Measurements from ENCODE around the gene FKBP11.

The FKBP11 gene

DNA sequence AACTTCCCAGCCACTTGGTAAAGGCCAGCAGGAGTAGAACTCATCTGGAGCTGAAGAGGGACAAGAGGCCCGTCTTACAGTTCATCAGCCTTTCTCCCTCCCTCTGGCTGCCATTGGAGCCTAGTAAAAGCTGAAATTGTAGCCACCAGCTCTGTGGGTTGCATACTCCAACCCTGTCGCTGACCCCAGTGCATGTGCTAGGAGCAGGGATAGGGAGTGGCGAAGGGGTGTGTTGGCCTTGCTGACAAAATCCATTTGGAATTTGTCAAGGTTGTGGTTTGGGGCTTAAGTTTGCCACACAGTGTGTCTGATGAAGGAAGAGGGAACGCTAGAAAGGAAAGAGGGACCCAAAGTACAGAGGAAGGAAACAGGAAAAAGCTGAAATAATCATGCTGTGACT, 36.0 kb upstream of the FKBP11 start:
- no peak overlapping the region for H2AFZ ChIP-seq
- no peak overlapping the region for H3K4me2 ChIP-seq (ENCODE audit: low read length)
- H3K27ac ChIP-seq, result no peak overlapping the region
- H3K9me3 ChIP-seq (ENCODE audit: control insufficient read depth, low read length), result no peaks in the 10 kb centered on the region
- TF ChIP-seq, protein P1, sequence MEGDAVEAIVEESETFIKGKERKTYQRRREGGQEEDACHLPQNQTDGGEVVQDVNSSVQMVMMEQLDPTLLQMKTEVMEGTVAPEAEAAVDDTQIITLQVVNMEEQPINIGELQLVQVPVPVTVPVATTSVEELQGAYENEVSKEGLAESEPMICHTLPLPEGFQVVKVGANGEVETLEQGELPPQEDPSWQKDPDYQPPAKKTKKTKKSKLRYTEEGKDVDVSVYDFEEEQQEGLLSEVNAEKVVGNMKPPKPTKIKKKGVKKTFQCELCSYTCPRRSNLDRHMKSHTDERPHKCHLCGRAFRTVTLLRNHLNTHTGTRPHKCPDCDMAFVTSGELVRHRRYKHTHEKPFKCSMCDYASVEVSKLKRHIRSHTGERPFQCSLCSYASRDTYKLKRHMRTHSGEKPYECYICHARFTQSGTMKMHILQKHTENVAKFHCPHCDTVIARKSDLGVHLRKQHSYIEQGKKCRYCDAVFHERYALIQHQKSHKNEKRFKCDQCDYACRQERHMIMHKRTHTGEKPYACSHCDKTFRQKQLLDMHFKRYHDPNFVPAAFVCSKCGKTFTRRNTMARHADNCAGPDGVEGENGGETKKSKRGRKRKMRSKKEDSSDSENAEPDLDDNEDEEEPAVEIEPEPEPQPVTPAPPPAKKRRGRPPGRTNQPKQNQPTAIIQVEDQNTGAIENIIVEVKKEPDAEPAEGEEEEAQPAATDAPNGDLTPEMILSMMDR (IDR thresholded peaks at IDR 0.05), result no peak
- H3K4me1 ChIP-seq, result no peaks in the 10 kb centered on the region
- no peak overlapping the region for H3K9ac ChIP-seq
- H3K4me3 ChIP-seq (ENCODE audit: low read depth, low read length), result no peak overlapping the region
- peaks cover 4% of the 10 kb centered on the region for H3K79me2 ChIP-seq
- H3K36me3 ChIP-seq (ENCODE audit: control insufficient read depth, insufficient read depth, low read length), result no peaks in the 10 kb centered on the region
- no peaks in the 10 kb centered on the region for H3K27me3 ChIP-seq (ENCODE audit: control insufficient read depth, insufficient read depth, low read length)

DNA sequence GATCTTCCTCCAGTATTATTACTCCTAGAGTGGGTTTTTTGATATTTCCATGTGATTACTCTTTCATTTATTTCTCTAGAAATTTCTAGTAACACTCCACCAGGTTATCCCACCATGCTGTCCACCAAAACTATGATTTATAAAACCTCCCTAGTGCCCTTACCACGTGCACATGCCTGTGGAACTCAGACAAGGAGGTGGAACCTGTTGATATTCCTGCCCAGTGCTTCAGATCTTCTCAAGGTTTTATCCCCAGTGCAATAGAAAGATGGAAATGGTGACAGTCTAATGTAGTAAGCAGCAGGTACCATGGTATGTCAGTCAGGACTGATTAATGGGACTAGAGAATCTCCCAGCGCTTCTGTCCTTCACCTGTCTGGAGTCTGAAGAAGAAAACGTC, 35.5 kb upstream of the FKBP11 start:
- H3K27ac ChIP-seq, result no peak overlapping the region
- H3K4me2 ChIP-seq (ENCODE audit: low read length), result no peak overlapping the region
- peaks cover 2% of the 10 kb centered on the region for H3K4me1 ChIP-seq
- H3K4me3 ChIP-seq (ENCODE audit: low read depth, low read length), result no peak overlapping the region
- no peak overlapping the region for H3K9ac ChIP-seq
- no peaks in the 10 kb centered on the region for H3K9me3 ChIP-seq (ENCODE audit: control insufficient read depth, low read length)
- H2AFZ ChIP-seq, result no peak overlapping the region
- TF ChIP-seq, protein P1 (IDR thresholded peaks at IDR 0.05), result no peak
- H3K36me3 ChIP-seq (ENCODE audit: control insufficient read depth, insufficient read depth, low read length), result no peaks in the 10 kb centered on the region
- peaks cover 9% of the 10 kb centered on the region for H3K79me2 ChIP-seq
- H3K27me3 ChIP-seq (ENCODE audit: control insufficient read depth, insufficient read depth, low read length), result no peaks in the 10 kb centered on the region

- peak overlapping the region; percentile 91 for H3K27ac ChIP-seq
- H3K9ac ChIP-seq, result no peak overlapping the region
- TF ChIP-seq, protein P1 (IDR thresholded peaks at IDR 0.05), result no peak
- peak overlapping the region; percentile 99 for H3K4me3 ChIP-seq (ENCODE audit: low read depth, low read length)
- peak overlapping the region; percentile 88 for H3K4me2 ChIP-seq (ENCODE audit: low read length)
- peak overlapping the region; percentile 82 for H2AFZ ChIP-seq
- H3K36me3 ChIP-seq (ENCODE audit: control insufficient read depth, insufficient read depth, low read length), result no peaks in the 10 kb centered on the region
- H3K9me3 ChIP-seq (ENCODE audit: control insufficient read depth, low read length), result no peaks in the 10 kb centered on the region
- peaks cover 20% of the 10 kb centered on the region for H3K79me2 ChIP-seq
- peaks cover 6% of the 10 kb centered on the region for H3K4me1 ChIP-seq
- no peaks in the 10 kb centered on the region for H3K27me3 ChIP-seq (ENCODE audit: control insufficient read depth, insufficient read depth, low read length)
Observed at GRCh38 chr12:48958049-48958388, 32.7 kb upstream of the FKBP11 start.

DNA sequence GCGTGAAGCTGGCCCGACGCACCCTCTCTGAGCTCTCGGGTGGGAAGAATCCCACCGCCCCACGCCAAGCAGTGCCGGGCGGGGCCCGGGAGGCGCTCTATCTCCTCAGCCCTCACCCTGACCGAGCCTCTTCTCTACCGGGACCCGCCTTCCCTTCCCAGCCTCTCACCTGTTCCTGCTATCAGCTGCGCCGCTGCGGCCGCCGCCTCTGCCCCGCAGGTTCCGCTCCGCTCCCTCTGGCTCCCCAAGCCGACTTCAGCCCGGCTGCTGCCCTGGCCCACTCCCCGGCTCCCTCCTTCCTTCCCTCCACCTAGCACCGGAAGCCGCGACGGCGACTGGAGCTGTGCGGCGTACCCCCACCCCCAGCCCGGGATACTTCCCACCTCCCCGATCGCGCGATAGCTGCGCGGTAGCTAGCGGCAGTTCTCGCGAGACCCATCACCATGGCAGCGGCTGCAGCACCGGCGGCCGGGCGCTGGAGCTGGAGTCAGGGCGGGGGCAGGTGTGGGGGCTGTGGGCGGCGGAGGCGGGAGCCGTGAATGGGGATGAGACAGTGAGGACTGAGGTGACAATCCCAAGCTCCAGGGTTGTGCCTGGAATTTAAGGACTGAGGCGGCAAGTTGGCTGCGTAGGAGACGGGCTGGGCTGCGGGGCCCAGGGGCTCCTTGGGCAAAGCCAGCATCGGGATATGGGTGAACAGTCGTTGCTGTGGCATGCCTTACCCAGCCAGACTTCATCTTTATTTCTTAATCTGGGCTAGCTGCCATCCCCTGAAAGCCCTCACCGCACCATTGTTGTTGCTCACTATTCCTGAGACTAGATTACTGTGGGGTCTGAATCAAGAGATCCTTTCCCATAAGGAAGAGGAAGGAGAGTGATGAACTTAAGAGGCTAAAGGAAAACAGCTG, 32.1 kb upstream of the FKBP11 start, which contains the start of gene ARF3:
ARF3 (minus strand) TSS at position 347 of the 908 bp plus-strand sequence. CDS start 16,392 bp downstream, outside the sequence.
- Histone ChIP-seq H3K36me3 (ENCODE audit: control insufficient read depth, insufficient read depth, low read length) (no peaks in the 10 kb centered on the region), H3K4me2 (ENCODE audit: low read length) (peak within 1 kb of the TSS; percentile 88), H3K4me1 (peaks cover 6% of the 10 kb centered on the region), H3K9me3 (ENCODE audit: control insufficient read depth, low read length) (no peaks in the 10 kb centered on the region), H3K27ac (peak within 1 kb of the TSS; percentile 91), H3K79me2 (peaks cover 20% of the 10 kb centered on the region), H3K27me3 (ENCODE audit: control insufficient read depth, insufficient read depth, low read length) (no peaks in the 10 kb centered on the region), H2AFZ (peak within 1 kb of the TSS; percentile 82), H3K9ac (peak within 1 kb of the TSS; percentile 85), H3K4me3 (ENCODE audit: low read depth, low read length) (peak within 1 kb of the TSS; percentile 99)
- TF ChIP-seq, protein P1 (IDR thresholded peaks at IDR 0.05), result peak; percentile 13

Data from parathyroid adenoma (tissue), 2 donors.